ENCODE results near the gene CCDC183.
"Not testable (repeated sequence)": the region's sequence is repeated elsewhere in the genome, so short reads cannot be mapped to it uniquely, and the experiment has no call there.

Gene CCDC183

GRCh38 chr9:136825295-136826187 is 29.4 kb downstream of the CCDC183 start:
- no peak for DNase-seq (ENCODE audit: low read depth)

GRCh38 chr9:136826188-136826541 is 30.0 kb downstream of the CCDC183 start:
- DNase-seq (ENCODE audit: low read depth), result no peak

- no peak for DNase-seq (ENCODE audit: low read depth)
Measured at GRCh38 chr9:136826703-136827582, 30.8 kb downstream of the CCDC183 start.

- no peak for DNase-seq (ENCODE audit: low read depth)
Measured at GRCh38 chr9:136827794-136828473, 31.8 kb downstream of the CCDC183 start.

GRCh38 chr9:136828474-136829140 is 32.5 kb downstream of the CCDC183 start:
- no peak for DNase-seq (ENCODE audit: low read depth)

- DNase-seq (ENCODE audit: low read depth), result no peak
Measured at GRCh38 chr9:136829412-136829811, 33.3 kb downstream of the CCDC183 start.

- no peak for DNase-seq (ENCODE audit: low read depth)
Measured at GRCh38 chr9:136829981-136830885, 34.1 kb downstream of the CCDC183 start.

- DNase-seq (ENCODE audit: low read depth), result no peak
Measured at GRCh38 chr9:136831002-136831719, 35.0 kb downstream of the CCDC183 start.

GRCh38 chr9:136831720-136832104 is 35.6 kb downstream of the CCDC183 start:
- no peak for DNase-seq (ENCODE audit: low read depth)

GRCh38 chr9:136832581-136832980 is 36.4 kb downstream of the CCDC183 start:
- DNase-seq (ENCODE audit: low read depth), result no peak

- not testable (repeated sequence) for DNase-seq (ENCODE audit: low read depth)
Measured at GRCh38 chr9:136833381-136834048, 37.4 kb downstream of the CCDC183 start.

- DNase-seq (ENCODE audit: low read depth), result no peak
Measured at GRCh38 chr9:136835162-136835931, 39.2 kb downstream of the CCDC183 start.

- no peak for DNase-seq (ENCODE audit: low read depth)
Measured at GRCh38 chr9:136835932-136836904, 40.1 kb downstream of the CCDC183 start.

GRCh38 chr9:136837146-136837855 is 41.2 kb downstream of the CCDC183 start:
- DNase-seq (ENCODE audit: low read depth), result no peak

- not testable (repeated sequence) for DNase-seq (ENCODE audit: low read depth)
Measured at GRCh38 chr9:136837856-136838277, 41.7 kb downstream of the CCDC183 start.

GRCh38 chr9:136838314-136839228 is 42.4 kb downstream of the CCDC183 start:
- DNase-seq (ENCODE audit: low read depth), result no peak

Measured in stimulated activated CD8-positive, alpha-beta memory T cell treated with anti-CD3 and anti-CD28 coated beads, Interleukin-12 subunit alpha, Interleukin-12 subunit beta, amount 100 ng/mL, for 4 hours (primary cell).